ENCODE data around the gene HS3ST3A1. TPM values are rescaled to one million over a fixed set of nuclear protein-coding genes. Genes with fewer than 3 reads are reported as not detected.
A peak's percentile ranks its signal among the peaks of the same experiment; 100 is the strongest.

Gene HS3ST3A1
- total and polyA plus RNA-seq, 7 donors, result 1.5 to 3.7 (median 2.5) TPM; not detected in 2

GRCh38 chr17:13563866-13564265 lies 37.9 kb downstream of the HS3ST3A1 start:
- no peak for TF ChIP-seq POLR2A (IDR thresholded peaks at IDR 0.05)
- TF ChIP-seq POLR2AphosphoS5 (IDR thresholded peaks at IDR 0.05), result no peak
- no peak for TF ChIP-seq EP300 (IDR thresholded peaks at IDR 0.05)
- no peak for TF ChIP-seq CTCF (IDR thresholded peaks at IDR 0.05)
- Histone ChIP-seq H3K9me3 (peaks cover 0 to 3% (median 0%) of the 10 kb centered on the region in 4 donors), H3K36me3 (no peaks in the 10 kb centered on the region), H3K27ac (no peak overlapping the region), H3K27me3 (no peaks in the 10 kb centered on the region), H3K4me3 (no peak overlapping the region), H3K4me1 (peaks cover 0 to 5% (median 0%) of the 10 kb centered on the region in 4 donors)
- 51 to 65% methylated on average over 3 of the region's 3 CpGs for WGBS, 2 donors
- DNase-seq, result no peak
- intact Hi-C loops (cut with DNase I), result no loop called here

- H3K4me1 ChIP-seq, result peaks cover 0 to 5% (median 0%) of the 10 kb centered on the region in 4 donors
- H3K27ac ChIP-seq, result no peak overlapping the region
- intact Hi-C loops (cut with DNase I), result no loop called here
- no peak for TF ChIP-seq CTCF (IDR thresholded peaks at IDR 0.05)
- TF ChIP-seq EP300 (IDR thresholded peaks at IDR 0.05), result no peak
- TF ChIP-seq POLR2AphosphoS5 (IDR thresholded peaks at IDR 0.05), result no peak
- TF ChIP-seq POLR2A (IDR thresholded peaks at IDR 0.05), result no peak
- no peaks in the 10 kb centered on the region for H3K36me3 ChIP-seq
- peak; percentile 82 for DNase-seq
- peaks cover 0 to 3% (median 0%) of the 10 kb centered on the region in 4 donors for H3K9me3 ChIP-seq
- no peaks in the 10 kb centered on the region for H3K27me3 ChIP-seq
- no peak overlapping the region for H3K4me3 ChIP-seq
- WGBS, 2 donors, result 57 to 70% methylated on average over 13 of the region's 13 CpGs
These were observed 39.4 kb downstream of the HS3ST3A1 start for GRCh38 chr17:13562271-13562800.

- no peak overlapping the region for H3K27ac ChIP-seq
- H3K9me3 ChIP-seq, result no peaks in the 10 kb centered on the region
- WGBS, 2 donors, result 87 to 91% methylated on average over 14 of the region's 14 CpGs
- intact Hi-C loops (cut with DNase I), result no loop called here
- no peak overlapping the region for H3K4me3 ChIP-seq
- DNase-seq, result no peak
- no peaks in the 10 kb centered on the region for H3K36me3 ChIP-seq
- TF ChIP-seq CTCF (IDR thresholded peaks at IDR 0.05) (no peak), EP300 (IDR thresholded peaks at IDR 0.05) (no peak), POLR2AphosphoS5 (IDR thresholded peaks at IDR 0.05) (no peak), POLR2A (IDR thresholded peaks at IDR 0.05) (no peak)
- H3K27me3 ChIP-seq, result no peaks in the 10 kb centered on the region
- H3K4me1 ChIP-seq, result peaks cover 0 to 5% (median 0%) of the 10 kb centered on the region in 4 donors
These were observed 40.0 kb downstream of the HS3ST3A1 start for GRCh38 chr17:13561606-13562270.

GRCh38 chr17:13560935-13561334 lies 40.8 kb downstream of the HS3ST3A1 start:
- no peak overlapping the region for H3K27ac ChIP-seq
- H3K4me1 ChIP-seq, result peaks cover 0 to 5% (median 0%) of the 10 kb centered on the region in 4 donors
- 38 to 57% methylated on average over 1 of the region's 1 CpG for WGBS, 2 donors
- intact Hi-C loops (cut with DNase I), result no loop called here
- no peak for TF ChIP-seq POLR2AphosphoS5 (IDR thresholded peaks at IDR 0.05)
- TF ChIP-seq EP300 (IDR thresholded peaks at IDR 0.05), result no peak
- no peak for TF ChIP-seq POLR2A (IDR thresholded peaks at IDR 0.05)
- no peak for TF ChIP-seq CTCF (IDR thresholded peaks at IDR 0.05)
- H3K9me3 ChIP-seq, result no peaks in the 10 kb centered on the region
- no peaks in the 10 kb centered on the region for H3K36me3 ChIP-seq
- no peak for DNase-seq
- no peaks in the 10 kb centered on the region for H3K27me3 ChIP-seq
- no peak overlapping the region for H3K4me3 ChIP-seq

All from sigmoid colon (tissue), 7 donors.